Stimulated activated CD8-positive, alpha-beta memory T cell treated with anti-CD3 and anti-CD28 coated beads, Interleukin-15, amount 100 ng/mL, for 24 hours (primary cell): ENCODE results near the gene MYO1D.

Experiments
- DNase-seq: peaks from one replicate; pipeline ENCODE4 v3.0.0-alpha.2; 2020; ENCODE audit warnings: low read depth

MYO1D gene

GRCh38 chr17:32622540-32622939 lies 254.4 kb downstream of the MYO1D start:
- no peak for DNase-seq

- no peak for DNase-seq
These were observed 255.2 kb downstream of the MYO1D start for GRCh38 chr17:32621612-32622312.

GRCh38 chr17:32615326-32615725 lies 261.6 kb downstream of the MYO1D start:
- no peak for DNase-seq

- DNase-seq: no peak
These were observed 266.0 kb downstream of the MYO1D start for GRCh38 chr17:32610943-32611342.

GRCh38 chr17:32609884-32610650 lies 266.9 kb downstream of the MYO1D start:
- no peak for DNase-seq

GRCh38 chr17:32609085-32609484 lies 267.8 kb downstream of the MYO1D start:
- DNase-seq: peak; percentile 6

- DNase-seq: no peak
These were observed 268.7 kb downstream of the MYO1D start for GRCh38 chr17:32608267-32608666.

- no peak for DNase-seq
These were observed 272.0 kb downstream of the MYO1D start for GRCh38 chr17:32604966-32605365.

GRCh38 chr17:32602396-32602795 lies 274.5 kb downstream of the MYO1D start:
- no peak for DNase-seq

- no peak for DNase-seq
These were observed 275.1 kb downstream of the MYO1D start for GRCh38 chr17:32601866-32602265.

- no peak for DNase-seq
These were observed 280.3 kb downstream of the MYO1D start for GRCh38 chr17:32596628-32597027.

GRCh38 chr17:32596206-32596605 lies 280.7 kb downstream of the MYO1D start:
- DNase-seq: no peak

- no peak for DNase-seq
These were observed 283.9 kb downstream of the MYO1D start for GRCh38 chr17:32593003-32593402.

GRCh38 chr17:32591405-32591804 lies 285.5 kb downstream of the MYO1D start:
- no peak for DNase-seq

GRCh38 chr17:32590974-32591373 lies 285.9 kb downstream of the MYO1D start:
- DNase-seq: no peak

- no peak for DNase-seq
These were observed 287.9 kb downstream of the MYO1D start for GRCh38 chr17:32588982-32589381.

GRCh38 chr17:32588135-32588534 lies 288.8 kb downstream of the MYO1D start:
- no peak for DNase-seq

GRCh38 chr17:32586666-32587065 lies 290.3 kb downstream of the MYO1D start:
- DNase-seq: no peak

GRCh38 chr17:32584792-32585191 lies 292.1 kb downstream of the MYO1D start:
- DNase-seq: no peak

GRCh38 chr17:32583053-32583452 lies 293.9 kb downstream of the MYO1D start:
- no peak for DNase-seq

GRCh38 chr17:32575852-32576251 lies 301.1 kb downstream of the MYO1D start:
- DNase-seq: no peak

GRCh38 chr17:32570081-32570396 lies 306.9 kb downstream of the MYO1D start:
- DNase-seq: no peak

- DNase-seq: no peak
These were observed 307.5 kb downstream of the MYO1D start for GRCh38 chr17:32569171-32570080.
